TTC549 (cell line): ENCODE results near the gene FOXD1.

ENCODE experiments used
- FAIRE-seq: peaks from 2 replicates; lab custom pipeline; 2012; peaks lifted over from hg19 to GRCh38; lab: Jason Lieb, UNC

FOXD1 gene

GRCh38 chr5:73440262-73440661, 8.3 kb downstream of the FOXD1 start:
- no peak for FAIRE-seq

- FAIRE-seq = no peak
These were observed 9.7 kb downstream of the FOXD1 start for GRCh38 chr5:73438645-73439470.

- FAIRE-seq = no peak
These were observed 10.6 kb downstream of the FOXD1 start for GRCh38 chr5:73437777-73438644.

GRCh38 chr5:73437101-73437776, 11.3 kb downstream of the FOXD1 start:
- FAIRE-seq = no peak

GRCh38 chr5:73436535-73437100, 12.0 kb downstream of the FOXD1 start:
- no peak for FAIRE-seq

- FAIRE-seq = no peak
These were observed 12.6 kb downstream of the FOXD1 start for GRCh38 chr5:73435759-73436534.

- no peak for FAIRE-seq
These were observed 13.7 kb downstream of the FOXD1 start for GRCh38 chr5:73434907-73435306.

- FAIRE-seq = no peak
These were observed 14.1 kb downstream of the FOXD1 start for GRCh38 chr5:73434461-73434860.

- no peak for FAIRE-seq
These were observed 14.6 kb downstream of the FOXD1 start for GRCh38 chr5:73433982-73434342.

GRCh38 chr5:73433272-73433981, 15.2 kb downstream of the FOXD1 start:
- no peak for FAIRE-seq

- FAIRE-seq = no peak
These were observed 17.2 kb downstream of the FOXD1 start for GRCh38 chr5:73431204-73431851.

- no peak for FAIRE-seq
These were observed 22.5 kb downstream of the FOXD1 start for GRCh38 chr5:73426034-73426433.

- FAIRE-seq = no peak
These were observed 24.0 kb downstream of the FOXD1 start for GRCh38 chr5:73424556-73424977.

GRCh38 chr5:73422164-73422563, 26.4 kb downstream of the FOXD1 start:
- FAIRE-seq = no peak

- no peak for FAIRE-seq
These were observed 27.9 kb downstream of the FOXD1 start for GRCh38 chr5:73420666-73421065.

- no peak for FAIRE-seq
These were observed 28.8 kb downstream of the FOXD1 start for GRCh38 chr5:73419465-73420390.

GRCh38 chr5:73419117-73419464, 29.5 kb downstream of the FOXD1 start:
- no peak for FAIRE-seq

GRCh38 chr5:73418244-73418691, 30.3 kb downstream of the FOXD1 start:
- no peak for FAIRE-seq

GRCh38 chr5:73417303-73418034, 31.1 kb downstream of the FOXD1 start:
- FAIRE-seq = no peak
